ENCODE data around the gene SCD.
A peak's percentile ranks its signal among the peaks of the same experiment; 100 is the strongest.
"Not testable (repeated sequence)": the region's sequence is repeated elsewhere in the genome, so short reads cannot be mapped to it uniquely, and the experiment has no call there.

SCD gene

GRCh38 chr10:100346765-100347567, at the start of gene SCD:
TSS of gene SCD (plus strand) at chr10:100347233. CDS start at chr10:100347505, 272 bp downstream.
- peak; percentile 78 for DNase-seq

- no peak for DNase-seq
These were observed 49.8 kb upstream of the SCD start for GRCh38 chr10:100297242-100297641.

GRCh38 chr10:100301123-100301522, 45.9 kb upstream of the SCD start:
- not testable (repeated sequence) for DNase-seq

GRCh38 chr10:100303724-100304319, 43.2 kb upstream of the SCD start:
- no peak for DNase-seq

GRCh38 chr10:100304414-100304813, 42.6 kb upstream of the SCD start:
- DNase-seq, result no peak

GRCh38 chr10:100306861-100307260, 40.2 kb upstream of the SCD start:
- no peak for DNase-seq

- no peak for DNase-seq
These were observed 39.3 kb upstream of the SCD start for GRCh38 chr10:100307684-100308083.

GRCh38 chr10:100311298-100311697, 35.7 kb upstream of the SCD start:
- DNase-seq, result no peak

GRCh38 chr10:100315615-100316014, 31.4 kb upstream of the SCD start:
- DNase-seq, result no peak

- DNase-seq, result no peak
These were observed 28.8 kb upstream of the SCD start for GRCh38 chr10:100318207-100318606.

- DNase-seq, result no peak
These were observed 27.2 kb upstream of the SCD start for GRCh38 chr10:100319707-100320402.

- DNase-seq, result no peak
These were observed 21.9 kb upstream of the SCD start for GRCh38 chr10:100325158-100325557.

GRCh38 chr10:100327007-100327717, 19.9 kb upstream of the SCD start:
- DNase-seq, result peak; percentile 5

GRCh38 chr10:100327718-100328009, 19.4 kb upstream of the SCD start:
- no peak for DNase-seq

- DNase-seq, result no peak
These were observed 18.8 kb upstream of the SCD start for GRCh38 chr10:100328198-100328597.

- DNase-seq, result no peak
These were observed 17.0 kb upstream of the SCD start, which contains the start of gene PKD2L1 for GRCh38 chr10:100330079-100330478. TSS of gene PKD2L1 (minus strand) at chr10:100330228. CDS start at chr10:100330103, 125 bp downstream.

- no peak for DNase-seq
These were observed 13.9 kb upstream of the SCD start for GRCh38 chr10:100333106-100333505.

- DNase-seq, result no peak
These were observed 13.2 kb upstream of the SCD start for GRCh38 chr10:100333661-100334440.

- no peak for DNase-seq
These were observed 12.3 kb upstream of the SCD start for GRCh38 chr10:100334762-100335161.

GRCh38 chr10:100338434-100339036, 8.5 kb upstream of the SCD start:
- DNase-seq, result peak; percentile 71

- DNase-seq, result no peak
These were observed 7.8 kb upstream of the SCD start for GRCh38 chr10:100339236-100339635.
